NB4 (cell line): ENCODE results near the gene CCDC171.

Source experiments
- POLR2A ChIP-seq: IDR thresholded peaks from 2 replicates; pipeline ENCODE4 v1.6.1; 2011; ENCODE audit warnings: mild to moderate bottlenecking; ENCODE audit not compliant: insufficient read length; ENCODE audit errors: extremely low read depth
- TF ChIP-seq, protein P1 (sequence below): IDR thresholded peaks from one replicate; pipeline ENCODE4 v1.5.1; 2012; ENCODE audit warnings: low read depth, low read length

DNA sequence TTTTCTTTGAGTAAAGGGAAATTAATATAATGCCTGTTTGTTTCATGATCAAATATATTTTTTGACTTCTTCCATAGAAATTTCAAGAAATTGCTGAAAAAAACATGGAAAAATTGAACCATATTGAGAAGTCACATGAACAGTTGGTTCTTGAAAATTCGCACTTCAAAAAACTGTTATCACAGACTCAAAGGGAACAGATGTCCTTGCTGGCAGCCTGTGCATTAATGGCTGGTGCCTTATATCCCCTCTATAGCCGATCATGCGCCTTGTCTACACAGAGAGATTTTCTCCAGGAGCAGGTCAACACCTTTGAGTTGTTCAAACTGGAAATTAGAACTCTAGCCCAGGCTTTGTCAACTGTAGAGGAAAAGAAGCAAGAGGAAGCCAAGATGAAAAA is 191.4 kb downstream of the CCDC171 start:
- TF ChIP-seq, protein P1, sequence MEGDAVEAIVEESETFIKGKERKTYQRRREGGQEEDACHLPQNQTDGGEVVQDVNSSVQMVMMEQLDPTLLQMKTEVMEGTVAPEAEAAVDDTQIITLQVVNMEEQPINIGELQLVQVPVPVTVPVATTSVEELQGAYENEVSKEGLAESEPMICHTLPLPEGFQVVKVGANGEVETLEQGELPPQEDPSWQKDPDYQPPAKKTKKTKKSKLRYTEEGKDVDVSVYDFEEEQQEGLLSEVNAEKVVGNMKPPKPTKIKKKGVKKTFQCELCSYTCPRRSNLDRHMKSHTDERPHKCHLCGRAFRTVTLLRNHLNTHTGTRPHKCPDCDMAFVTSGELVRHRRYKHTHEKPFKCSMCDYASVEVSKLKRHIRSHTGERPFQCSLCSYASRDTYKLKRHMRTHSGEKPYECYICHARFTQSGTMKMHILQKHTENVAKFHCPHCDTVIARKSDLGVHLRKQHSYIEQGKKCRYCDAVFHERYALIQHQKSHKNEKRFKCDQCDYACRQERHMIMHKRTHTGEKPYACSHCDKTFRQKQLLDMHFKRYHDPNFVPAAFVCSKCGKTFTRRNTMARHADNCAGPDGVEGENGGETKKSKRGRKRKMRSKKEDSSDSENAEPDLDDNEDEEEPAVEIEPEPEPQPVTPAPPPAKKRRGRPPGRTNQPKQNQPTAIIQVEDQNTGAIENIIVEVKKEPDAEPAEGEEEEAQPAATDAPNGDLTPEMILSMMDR: no peak
- TF ChIP-seq POLR2A: no peak
